Activated CD4-positive, alpha-beta memory T cell treated with anti-CD3 and anti-CD28 coated beads, Interleukin-2, amount 10 ng/mL, durations not matched to agents 7 days and 5 days (primary cell): ENCODE data around the gene ATRN. TPM values are rescaled to one million over a fixed set of nuclear protein-coding genes. Genes with fewer than 3 reads are reported as not detected.
"Not testable (repeated sequence)": the region's sequence is repeated elsewhere in the genome, so short reads cannot be mapped to it uniquely, and the experiment has no call there.

Experiments
- CTCF ChIA-PET: fragments of 350-600 bp; sonication (Branson Sonifier 250); formaldehyde crosslinking; loops from one replicate; lab custom pipeline; 2021; ENCODE audit warnings: antibody characterized with exemption, inconsistent platforms; lab: Charles Lee
- POLR2A ChIA-PET: fragments of 350-600 bp; sonication (Branson Sonifier 250); formaldehyde crosslinking; loops from one replicate; lab custom pipeline; 2021; ENCODE audit warnings: antibody characterized with exemption; lab: Charles Lee
- DNase-seq: peaks from one replicate; pipeline ENCODE4 v3.0.0-alpha.2; 2020
- H3K27ac Mint-ChIP-seq: one replicate; pipeline ENCODE4 v1.8.0; 2021; ENCODE audit warnings: mild to moderate bottlenecking, mixed read lengths
- H3K27me3 Mint-ChIP-seq: one replicate; pipeline ENCODE4 v1.8.0; 2021; ENCODE audit warnings: mixed read lengths
- H3K36me3 Mint-ChIP-seq: one replicate; pipeline ENCODE4 v1.8.0; 2021; ENCODE audit warnings: low read depth, mixed read lengths
- H3K4me1 Mint-ChIP-seq: one replicate; pipeline ENCODE4 v1.8.0; 2021; ENCODE audit warnings: mixed read lengths
- H3K4me3 Mint-ChIP-seq: one replicate; pipeline ENCODE4 v1.8.0; 2021; ENCODE audit warnings: mild to moderate bottlenecking, mixed read lengths
- H3K9me3 Mint-ChIP-seq: one replicate; pipeline ENCODE4 v1.8.0; 2021; ENCODE audit warnings: mixed read lengths
- total RNA-seq, 2 experiments: library from RNA; stranded (reverse); gene quantifications; one replicate each; pipeline ENCODE4 v1.2.3, GENCODE V29; 2021

The ATRN gene
- total RNA-seq, 2 experiments from 2014 or later = 7.8 to 8.1 TPM

- ChIA-PET POLR2A (interaction anchor here (0.9 to 1.3 kb wide), 2 partner anchors 188 to 204 kb away, joined by 3 read pairs; partner anchors contain the start of gene ADISSP), CTCF (interaction anchor here (0.6 to 3.5 kb wide), 20 partner anchors 8 to 461 kb away, joined by 3 to 56 read pairs (median 4); partner anchors contain the start of genes CENPB and SIGLEC1)
- Mint-ChIP-seq H3K9me3 (no peaks in the 10 kb centered on the region), H3K4me1 (no peaks in the 10 kb centered on the region), H3K4me3 (no peak overlapping the region), H3K27ac (no peak overlapping the region), H3K27me3 (no peaks in the 10 kb centered on the region), H3K36me3 (peaks cover 2% of the 10 kb centered on the region)
- DNase-seq = no peak
Measured at GRCh38 chr20:3563548-3564177, 92.8 kb downstream of the ATRN start.

GRCh38 chr20:3565851-3566250, 95.0 kb downstream of the ATRN start:
- Mint-ChIP-seq H3K4me3 (no peak overlapping the region), H3K36me3 (peaks cover 2% of the 10 kb centered on the region)

DNA sequence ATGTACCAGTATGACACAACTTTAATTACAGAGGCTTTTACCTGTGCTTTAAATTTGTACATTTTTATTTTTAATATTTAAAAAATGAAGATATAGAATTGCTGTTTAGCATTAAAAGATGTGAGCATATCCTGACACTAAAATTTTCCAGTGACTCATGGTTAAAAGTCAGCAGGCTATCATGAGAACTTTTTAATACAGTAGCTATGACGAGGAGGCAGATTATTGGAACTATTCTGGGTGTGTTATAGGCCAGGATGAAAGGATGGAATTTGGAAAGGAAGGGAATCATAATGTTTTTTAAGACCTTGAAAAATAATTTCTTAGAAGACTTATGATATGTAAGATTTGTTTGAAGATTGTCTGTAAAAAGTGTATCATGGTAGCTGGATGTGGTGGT, 101.3 kb downstream of the ATRN start:
- no peaks in the 10 kb centered on the region for H3K9me3 Mint-ChIP-seq
- no peaks in the 10 kb centered on the region for H3K27me3 Mint-ChIP-seq
- H3K27ac Mint-ChIP-seq = no peak overlapping the region
- no peaks in the 10 kb centered on the region for H3K4me1 Mint-ChIP-seq
- no peak for DNase-seq
- POLR2A ChIA-PET = no interaction called here
- H3K4me3 Mint-ChIP-seq = no peak overlapping the region
- H3K36me3 Mint-ChIP-seq = no peaks in the 10 kb centered on the region
- CTCF ChIA-PET = interaction anchor here (0.6 kb wide), 1 partner anchor 139 kb away, joined by 3 read pairs; no protein-coding TSS in a partner anchor

More at GRCh38 chr20:3565851-3566250, 95.0 kb downstream of the ATRN start:
- no peaks in the 10 kb centered on the region for H3K4me1 Mint-ChIP-seq
- CTCF ChIA-PET = interaction anchor here (1.1 kb wide), 1 partner anchor 10 kb away, joined by 3 read pairs; no protein-coding TSS in a partner anchor
- no peaks in the 10 kb centered on the region for H3K9me3 Mint-ChIP-seq
- H3K27ac Mint-ChIP-seq = no peak overlapping the region
- POLR2A ChIA-PET = no interaction called here
- H3K27me3 Mint-ChIP-seq = no peaks in the 10 kb centered on the region
- no peak for DNase-seq

DNA sequence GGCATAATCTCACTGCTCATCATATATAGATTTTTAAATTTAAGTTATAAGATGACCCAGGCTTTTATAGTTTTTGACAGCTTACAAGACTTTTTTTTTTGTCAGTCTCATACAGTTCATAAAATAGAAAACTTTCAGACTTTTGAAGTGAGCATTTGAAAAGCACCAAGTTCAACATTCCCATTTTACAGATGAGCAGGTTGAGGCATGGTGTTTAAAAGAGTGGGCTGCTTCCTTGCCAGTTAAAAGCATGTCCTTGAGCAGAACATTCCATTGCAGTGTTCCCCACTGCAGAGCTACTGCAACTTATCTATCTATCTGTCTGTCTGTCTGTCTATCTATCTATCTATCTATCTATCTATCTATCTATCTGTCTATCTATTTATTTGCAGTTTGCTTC, 105.5 kb downstream of the ATRN start:
- CTCF ChIA-PET = interaction anchor here (1.5 kb wide), 1 partner anchor 13 kb away, joined by 9 read pairs; no protein-coding TSS in a partner anchor
- H3K4me3 Mint-ChIP-seq = no peak overlapping the region
- H3K36me3 Mint-ChIP-seq = peaks cover 7% of the 10 kb centered on the region
- no peaks in the 10 kb centered on the region for H3K27me3 Mint-ChIP-seq
- H3K4me1 Mint-ChIP-seq = no peaks in the 10 kb centered on the region
- H3K27ac Mint-ChIP-seq = no peak overlapping the region
- H3K9me3 Mint-ChIP-seq = no peaks in the 10 kb centered on the region
- no peak for DNase-seq
- POLR2A ChIA-PET = no interaction called here

DNA sequence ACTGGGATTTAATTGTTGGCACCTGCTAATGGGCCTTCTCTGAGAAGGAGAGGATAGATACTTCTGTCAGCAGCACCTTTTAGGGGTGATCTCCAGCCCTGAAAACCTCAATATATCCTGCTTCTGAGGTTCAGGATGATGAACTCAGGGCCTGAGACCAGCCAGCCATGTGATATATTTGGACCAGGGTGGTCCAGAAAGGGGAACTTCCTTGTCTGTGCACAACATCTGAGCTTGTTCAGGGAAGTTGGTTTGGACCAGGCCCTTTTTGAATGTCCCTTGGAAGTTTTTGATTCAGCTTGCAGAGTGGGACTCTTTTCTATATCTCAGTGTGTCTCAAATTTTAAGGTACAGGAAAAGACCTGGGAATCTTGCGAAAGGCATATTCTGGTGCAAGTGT, 106.5 kb downstream of the ATRN start:
- Mint-ChIP-seq H3K27ac (no peak overlapping the region), H3K36me3 (peaks cover 7% of the 10 kb centered on the region), H3K9me3 (no peaks in the 10 kb centered on the region), H3K27me3 (no peaks in the 10 kb centered on the region), H3K4me3 (no peak overlapping the region), H3K4me1 (no peaks in the 10 kb centered on the region)
- DNase-seq = no peak
- CTCF ChIA-PET = interaction anchor here (1.0 to 1.5 kb wide), 2 partner anchors 14 to 134 kb away, joined by 3 to 9 read pairs; no protein-coding TSS in a partner anchor
- POLR2A ChIA-PET = no interaction called here

- H3K27me3 Mint-ChIP-seq = no peaks in the 10 kb centered on the region
- ChIA-PET POLR2A (no interaction called here), CTCF (no interaction called here)
- no peak for DNase-seq
- no peak overlapping the region for H3K27ac Mint-ChIP-seq
- H3K9me3 Mint-ChIP-seq = no peaks in the 10 kb centered on the region
- H3K36me3 Mint-ChIP-seq = peaks cover 23% of the 10 kb centered on the region
- H3K4me1 Mint-ChIP-seq = no peaks in the 10 kb centered on the region
- H3K4me3 Mint-ChIP-seq = no peak overlapping the region
Measured at GRCh38 chr20:3580412-3580811, 109.6 kb downstream of the ATRN start.

- ChIA-PET CTCF (no interaction called here), POLR2A (no interaction called here)
- Mint-ChIP-seq H3K4me1 (no peaks in the 10 kb centered on the region), H3K27me3 (no peaks in the 10 kb centered on the region), H3K36me3 (peaks cover 35% of the 10 kb centered on the region), H3K27ac (no peak overlapping the region), H3K9me3 (no peaks in the 10 kb centered on the region), H3K4me3 (no peak overlapping the region)
- DNase-seq = no peak
Measured at GRCh38 chr20:3583765-3584164, 112.9 kb downstream of the ATRN start.

DNA sequence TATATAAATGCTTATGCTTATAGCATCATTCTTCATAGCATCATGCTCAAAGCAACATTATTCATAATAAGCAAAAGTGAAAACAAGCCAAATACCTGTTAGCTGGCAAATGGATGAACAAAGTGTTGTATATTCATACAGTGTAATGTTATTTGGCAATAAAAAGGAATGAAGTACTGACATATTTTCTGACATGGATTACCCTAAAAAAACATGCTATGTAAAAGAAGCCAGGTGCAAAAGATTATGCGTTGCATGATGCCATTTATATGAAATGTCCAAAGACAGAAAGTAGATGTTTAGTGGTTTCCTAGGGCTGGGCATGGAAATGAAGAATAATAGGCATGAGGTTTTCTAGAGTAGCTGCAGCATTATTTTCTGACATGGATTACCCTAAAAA, 115.3 kb downstream of the ATRN start:
- Mint-ChIP-seq H3K4me1 (no peaks in the 10 kb centered on the region), H3K9me3 (no peaks in the 10 kb centered on the region), H3K4me3 (no peak overlapping the region), H3K27ac (no peak overlapping the region), H3K36me3 (peaks cover 35% of the 10 kb centered on the region), H3K27me3 (no peaks in the 10 kb centered on the region)
- POLR2A ChIA-PET = no interaction called here
- CTCF ChIA-PET = no interaction called here
- no peak for DNase-seq

DNA sequence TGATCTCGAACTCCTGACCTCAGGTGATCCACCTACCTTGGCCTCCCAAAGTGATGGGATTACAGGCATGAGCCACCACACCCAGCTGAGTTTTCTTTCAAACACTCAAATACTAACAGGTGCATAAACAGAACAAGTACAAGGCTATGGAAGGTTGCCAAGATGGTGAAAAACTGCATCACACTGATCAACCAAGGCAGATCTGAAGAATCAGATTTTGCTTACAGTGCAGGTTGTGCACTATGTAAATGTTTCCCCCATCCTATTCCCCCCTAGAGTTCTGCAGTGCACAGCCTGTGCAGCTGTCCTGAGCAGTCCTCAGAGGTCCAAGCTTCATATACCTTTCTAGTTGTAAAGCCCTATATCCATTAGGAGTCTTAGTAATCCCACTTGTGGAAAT, 119.3 kb downstream of the ATRN start:
- Mint-ChIP-seq H3K9me3 (no peaks in the 10 kb centered on the region), H3K27ac (no peak overlapping the region), H3K36me3 (peaks cover 27% of the 10 kb centered on the region), H3K4me3 (no peak overlapping the region), H3K27me3 (no peaks in the 10 kb centered on the region), H3K4me1 (no peaks in the 10 kb centered on the region)
- CTCF ChIA-PET = interaction anchor here (0.7 to 1.0 kb wide), 2 partner anchors 30 to 34 kb away, joined by 3 to 4 read pairs; no protein-coding TSS in a partner anchor
- no peak for DNase-seq
- POLR2A ChIA-PET = no interaction called here

GRCh38 chr20:3592931-3593330, 122.1 kb downstream of the ATRN start:
- no peaks in the 10 kb centered on the region for H3K27me3 Mint-ChIP-seq
- POLR2A ChIA-PET = no interaction called here

DNA sequence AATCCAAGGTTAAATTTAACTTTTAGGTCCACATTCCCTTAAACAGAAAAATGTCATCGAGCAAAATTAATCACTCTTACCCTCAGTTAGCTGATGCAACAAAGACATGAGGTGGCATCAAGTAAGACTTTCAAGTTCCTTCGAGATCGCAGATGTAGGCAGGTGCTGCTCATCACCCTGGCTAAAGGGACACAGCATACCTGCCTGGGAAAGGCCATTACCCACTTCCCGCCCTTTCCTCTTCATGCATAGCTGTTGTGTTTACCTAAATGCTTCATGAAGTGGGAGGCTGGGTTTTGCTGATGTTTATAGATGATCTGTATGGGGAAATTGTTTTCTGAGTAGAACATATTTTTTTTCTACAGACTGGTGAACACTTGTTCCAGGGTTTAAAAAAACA, 124.7 kb downstream of the ATRN start:
- Mint-ChIP-seq H3K36me3 (peaks cover 10% of the 10 kb centered on the region), H3K27me3 (no peaks in the 10 kb centered on the region), H3K27ac (no peak overlapping the region), H3K4me1 (no peaks in the 10 kb centered on the region), H3K4me3 (no peak overlapping the region), H3K9me3 (no peaks in the 10 kb centered on the region)
- DNase-seq = no peak
- ChIA-PET CTCF (interaction anchor here (0.8 kb wide), 1 partner anchor 115 kb away, joined by 3 read pairs; no protein-coding TSS in a partner anchor), POLR2A (no interaction called here)

More at GRCh38 chr20:3592931-3593330, 122.1 kb downstream of the ATRN start:
- CTCF ChIA-PET = no interaction called here
- H3K4me1 Mint-ChIP-seq = no peaks in the 10 kb centered on the region
- no peaks in the 10 kb centered on the region for H3K9me3 Mint-ChIP-seq
- H3K36me3 Mint-ChIP-seq = peaks cover 12% of the 10 kb centered on the region
- H3K4me3 Mint-ChIP-seq = no peak overlapping the region
- no peak overlapping the region for H3K27ac Mint-ChIP-seq
- no peak for DNase-seq

GRCh38 chr20:3603108-3603507, 132.3 kb downstream of the ATRN start:
- Mint-ChIP-seq H3K27me3 (no peaks in the 10 kb centered on the region), H3K36me3 (peaks cover 17% of the 10 kb centered on the region), H3K27ac (no peak overlapping the region), H3K4me1 (peaks cover 5% of the 10 kb centered on the region), H3K4me3 (no peak overlapping the region), H3K9me3 (no peaks in the 10 kb centered on the region)
- POLR2A ChIA-PET = no interaction called here
- CTCF ChIA-PET = no interaction called here
- no peak for DNase-seq

DNA sequence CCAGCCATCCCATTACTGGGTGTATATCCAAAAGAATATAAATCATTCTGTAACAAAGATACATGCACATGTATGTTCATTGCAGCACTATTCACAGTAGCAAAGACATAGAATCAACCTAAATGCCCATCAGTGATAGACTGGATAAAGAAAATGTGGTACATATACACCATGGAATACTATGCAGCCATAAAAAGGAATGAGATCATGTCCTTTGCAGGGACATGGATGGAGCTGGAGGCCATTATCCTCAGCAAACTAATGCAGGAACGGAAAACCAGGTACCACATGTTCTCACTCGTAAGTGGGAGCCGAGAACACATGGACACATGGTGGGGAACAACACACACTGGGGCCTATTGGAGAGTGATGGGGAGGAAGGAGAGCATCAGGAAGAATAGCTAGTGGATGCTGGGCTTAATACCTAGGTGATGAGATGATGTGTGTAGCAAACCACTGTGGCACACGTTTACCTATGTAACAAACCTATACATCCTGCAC, 134.6 kb downstream of the ATRN start:
- H3K27me3 Mint-ChIP-seq, CTCF ChIA-PET, H3K4me3 Mint-ChIP-seq, H3K9me3 Mint-ChIP-seq, DNase-seq, H3K4me1 Mint-ChIP-seq, H3K27ac Mint-ChIP-seq, POLR2A ChIA-PET: not testable (repeated sequence)
- H3K36me3 Mint-ChIP-seq = peaks cover 13% of the 10 kb centered on the region
